Transverse colon (tissue), 4 donors: ENCODE data around the gene SRPK2. TPM values are rescaled to one million over a fixed set of nuclear protein-coding genes. Genes with fewer than 3 reads are reported as not detected.

Source experiments
- DNase-seq: peaks from one replicate; pipeline ENCODE4 v3.0.0-alpha.2; 2019
- H3K27ac ChIP-seq, 4 donors: fragments of 200-600 bp; sonication (generic); 2 replicates each; pipeline ENCODE4 v1.5.1; 2016 to 2018; ENCODE audit warnings: inconsistent platforms in 4 of 4
- H3K27me3 ChIP-seq: fragments of 200-600 bp; sonication (generic); 2 replicates; pipeline ENCODE4 v1.5.1; 2017; ENCODE audit warnings: inconsistent platforms
- H3K36me3 ChIP-seq, 4 donors: fragments of 200-600 bp; sonication (generic); 2 replicates each; pipeline ENCODE4 v1.5.1; 2017 to 2019; ENCODE audit warnings: inconsistent platforms in 4 of 4
- H3K4me1 ChIP-seq, 4 donors: fragments of 200-600 bp; sonication (generic); 2 replicates each; pipeline ENCODE4 v1.5.1; 2017 to 2020; ENCODE audit warnings: inconsistent platforms in 4 of 4
- H3K4me3 ChIP-seq, 4 donors: fragments of 200-600 bp; sonication (generic); 1 replicate in 1 of 4; 2 replicates in 3 of 4; pipeline versions ENCODE4 v1.5.1 to v1.6.1; 2017 to 2019; ENCODE audit warnings: inconsistent platforms in 4 of 4
- H3K9me3 ChIP-seq, 2 donors: fragments of 200-600 bp; sonication (generic); 2 replicates each; pipeline ENCODE4 v1.5.1; 2017 to 2019; ENCODE audit warnings: inconsistent platforms in 2 of 2
- CTCF ChIP-seq, 5 experiments: fragments of 200-600 bp in 3 of 5; fragments of 450-650 bp in 2 of 5; sonication (generic) in 3 of 5; IDR thresholded peaks; 1 replicate in 2 of 5; 2 replicates in 3 of 5; pipeline ENCODE4 v1.5.1; 2016 to 2017; ENCODE audit warnings: antibody characterized with exemption in 5 of 5, inconsistent platforms in 3 of 5, mild to moderate bottlenecking in 2 of 5, moderate library complexity in 1 of 5
- EP300 ChIP-seq: sonication (generic); formaldehyde crosslinking; IDR thresholded peaks from one replicate; pipeline ENCODE4 v1.6.1; 2017; ENCODE audit warnings: antibody characterized with exemption, low read depth
- POLR2A ChIP-seq: fragments of 450-650 bp; IDR thresholded peaks from one replicate; pipeline ENCODE4 v1.6.1; 2016; ENCODE audit warnings: antibody characterized with exemption, mild to moderate bottlenecking, moderate library complexity
- POLR2AphosphoS5 ChIP-seq, 3 donors: sonication (generic); formaldehyde crosslinking; IDR thresholded peaks; one replicate each; pipeline ENCODE4 v1.6.1; 2016; ENCODE audit warnings: antibody characterized with exemption in 3 of 3
- WGBS, 2 donors: methylation state at CpG; one replicate each; pipeline ENCODE4 v1.1.5; 2018; ENCODE audit warnings: low coverage in 1 of 2; 5-methylcytosine and 5-hydroxymethylcytosine counted together
- in situ Hi-C, 4 donors: fragments of 200-750 bp; cut with MboI; loops; one replicate each; pipeline versions ENCODE4 v1.15.0 to v1.15.1; 2017; ENCODE audit warnings: low sequenced_read_pairs in 3 of 4, low pct_ligation_motif_present in 1 of 4, low pct_unique_long_range_greater_than_20kb in 1 of 4
- intact Hi-C: fragments of 100-400 bp; cut with DNase I; formaldehyde crosslinking; loops from one replicate; pipeline ENCODE4 v1.15.1; 2023; ENCODE audit warnings: low total_unique reads
- total RNA-seq, 4 donors: library from RNA; depleted of rRNA; stranded (reverse); fragments of >200 nt; gene quantifications; one replicate each; pipeline ENCODE4 v1.1.0, GENCODE V29; 2016

The SRPK2 gene
- total RNA-seq, 4 donors from 2014 or later: 18.3 to 93.1 (median 43.8) TPM

GRCh38 chr7:105215182-105215581 lies 173.5 kb downstream of the SRPK2 start:
- 69 to 88% methylated on average over 3 to 4 of the region's 4 CpGs for WGBS, 2 donors
- H3K36me3 ChIP-seq: no peaks in the 10 kb centered on the region
- no peak overlapping the region for H3K27ac ChIP-seq
- in situ Hi-C loops (no loop called here), intact Hi-C loops (no loop called here)
- no peaks in the 10 kb centered on the region for H3K27me3 ChIP-seq
- DNase-seq: no peak
- H3K4me1 ChIP-seq: peaks cover 6 to 14% (median 9%) of the 10 kb centered on the region in 4 donors
- no peak overlapping the region for H3K4me3 ChIP-seq
- TF ChIP-seq POLR2AphosphoS5 (IDR thresholded peaks at IDR 0.05) (no peak), CTCF (IDR thresholded peaks at IDR 0.05) (no peak), EP300 (no peak), POLR2A (no peak)
- H3K9me3 ChIP-seq: no peaks in the 10 kb centered on the region

GRCh38 chr7:105213611-105214010 lies 175.1 kb downstream of the SRPK2 start:
- WGBS, 2 donors: 55 to 56% methylated on average over 2 of the region's 2 CpGs
- H3K27ac ChIP-seq: no peak overlapping the region
- H3K4me1 ChIP-seq: peaks cover 6 to 24% (median 13%) of the 10 kb centered on the region in 4 donors
- intact Hi-C loops (no loop called here), in situ Hi-C loops (no loop called here)
- no peaks in the 10 kb centered on the region for H3K36me3 ChIP-seq
- no peak for TF ChIP-seq EP300
- no peak for TF ChIP-seq CTCF (IDR thresholded peaks at IDR 0.05)
- TF ChIP-seq POLR2A: no peak
- no peak for TF ChIP-seq POLR2AphosphoS5 (IDR thresholded peaks at IDR 0.05)
- H3K9me3 ChIP-seq: no peaks in the 10 kb centered on the region
- H3K4me3 ChIP-seq: no peak overlapping the region
- no peaks in the 10 kb centered on the region for H3K27me3 ChIP-seq
- DNase-seq: no peak

GRCh38 chr7:105212212-105212611 lies 176.5 kb downstream of the SRPK2 start:
- in situ Hi-C loops (no loop called here), intact Hi-C loops (no loop called here)
- TF ChIP-seq POLR2A (no peak), CTCF (IDR thresholded peaks at IDR 0.05) (no peak), POLR2AphosphoS5 (IDR thresholded peaks at IDR 0.05) (no peak), EP300 (no peak)
- Histone ChIP-seq H3K27me3 (no peaks in the 10 kb centered on the region), H3K36me3 (no peaks in the 10 kb centered on the region), H3K9me3 (no peaks in the 10 kb centered on the region), H3K4me1 (peaks cover 6 to 24% (median 13%) of the 10 kb centered on the region in 4 donors), H3K4me3 (no peak overlapping the region), H3K27ac (no peak overlapping the region)
- DNase-seq: no peak
- WGBS, 2 donors: 80 to 82% methylated on average over 1 of the region's 1 CpG

- peaks cover 6 to 24% (median 13%) of the 10 kb centered on the region in 4 donors for H3K4me1 ChIP-seq
- TF ChIP-seq POLR2A (no peak), EP300 (no peak), CTCF (IDR thresholded peaks at IDR 0.05) (no peak), POLR2AphosphoS5 (IDR thresholded peaks at IDR 0.05) (no peak)
- intact Hi-C loops: no loop called here
These were observed 178.0 kb downstream of the SRPK2 start for GRCh38 chr7:105210721-105211205.

More at GRCh38 chr7:105210721-105211205, 178.0 kb downstream of the SRPK2 start:
- no peak for DNase-seq
- no peaks in the 10 kb centered on the region for H3K27me3 ChIP-seq
- no peak overlapping the region for H3K4me3 ChIP-seq
- peak overlapping the region in 1 of 4 donors; percentile 23 for H3K27ac ChIP-seq
- WGBS, 2 donors: 63 to 68% methylated on average over 5 of the region's 5 CpGs
- no peaks in the 10 kb centered on the region for H3K36me3 ChIP-seq
- in situ Hi-C loops: no loop called here
- no peaks in the 10 kb centered on the region for H3K9me3 ChIP-seq
